Measurements from ENCODE around the gene ACP3. TPM values are rescaled to one million over a fixed set of nuclear protein-coding genes. Genes with fewer than 3 reads are reported as not detected.

Gene ACP3
- total and polyA plus RNA-seq, 2 of the 13 experiments (the other 11 are each of a cell fraction or from before 2014, with no cell fraction given), result not detected

DNA sequence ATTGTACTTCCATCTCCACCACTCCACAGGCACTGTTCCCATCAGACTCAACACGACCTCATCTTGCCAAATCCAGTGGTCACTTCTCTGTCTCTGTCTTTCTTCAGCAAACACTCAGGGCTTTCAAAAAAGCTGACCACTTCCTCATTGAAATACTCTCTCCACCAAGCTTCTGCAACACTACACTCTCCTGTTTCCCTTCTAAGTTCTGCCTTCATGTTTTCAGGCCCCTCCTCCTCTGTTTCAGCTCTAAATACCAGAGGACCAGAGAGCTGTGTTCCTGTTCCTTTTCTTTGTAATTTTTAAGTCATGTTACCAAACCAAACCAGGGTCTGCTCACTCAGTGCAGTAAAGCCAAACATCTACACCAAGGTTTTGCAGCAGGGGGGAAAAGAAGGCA, 33.8 kb upstream of the ACP3 start:
- Histone ChIP-seq H3K27ac (ENCODE audit: extremely low read length, insufficient read depth, low read length) (no peak overlapping the region), H4K20me1 (ENCODE audit: insufficient read depth, low read length) (no peaks in the 10 kb centered on the region), H3K36me3 (replicated peaks in 1 of 2; ENCODE audit: control insufficient read depth in 1 of 2, insufficient read depth in 2 of 2, low read length in 2 of 2) (no peaks in the 10 kb centered on the region), H2AFZ (ENCODE audit: low read length) (no peak overlapping the region), H3K27me3 (ENCODE audit: control insufficient read depth in 1 of 2, insufficient read depth in 2 of 2, low read length in 2 of 2) (peaks cover 0 to 3% of the 10 kb centered on the region in 2 experiments; a peak in 1 of 5 replicates), H3K4me3 (replicated peaks in 1 of 3; ENCODE audit: insufficient read depth in 1 of 3, low read depth in 2 of 3, low read length in 3 of 3) (no peak overlapping the region), H3K9me3 (ENCODE audit: low read length) (peaks cover 7% of the 10 kb centered on the region), H3K79me2 (ENCODE audit: insufficient read depth, low read length) (no peaks in the 10 kb centered on the region), H3K4me2 (ENCODE audit: low read depth, low read length) (no peak overlapping the region), H3K9ac (ENCODE audit: insufficient read depth, low read depth, low read length) (no peak overlapping the region), H3K4me1 (ENCODE audit: insufficient read depth, low read length) (peaks cover 15% of the 10 kb centered on the region)
- intact Hi-C loops (cut with micrococcal nuclease; ENCODE audit: unreplicated experiment) (no loop called here), in situ Hi-C loops (cut with HindIII; ENCODE audit: extremely low pct_ligation_motif_present, low pct_unique_long_range_greater_than_20kb) (no loop called here)
- no peak for TF ChIP-seq ZNF672 (CRISPR knock-in tag; IDR thresholded peaks at IDR 0.05)
- TF ChIP-seq PAWR (CRISPR knock-in tag; IDR thresholded peaks at IDR 0.05; ENCODE audit: borderline replicate concordance), result no peak
- TF ChIP-seq AGO1 (IDR thresholded peaks at IDR 0.05; ENCODE audit: low read depth, low read length, poor library complexity, severe bottlenecking), result no peak
- TF ChIP-seq, protein P1, sequence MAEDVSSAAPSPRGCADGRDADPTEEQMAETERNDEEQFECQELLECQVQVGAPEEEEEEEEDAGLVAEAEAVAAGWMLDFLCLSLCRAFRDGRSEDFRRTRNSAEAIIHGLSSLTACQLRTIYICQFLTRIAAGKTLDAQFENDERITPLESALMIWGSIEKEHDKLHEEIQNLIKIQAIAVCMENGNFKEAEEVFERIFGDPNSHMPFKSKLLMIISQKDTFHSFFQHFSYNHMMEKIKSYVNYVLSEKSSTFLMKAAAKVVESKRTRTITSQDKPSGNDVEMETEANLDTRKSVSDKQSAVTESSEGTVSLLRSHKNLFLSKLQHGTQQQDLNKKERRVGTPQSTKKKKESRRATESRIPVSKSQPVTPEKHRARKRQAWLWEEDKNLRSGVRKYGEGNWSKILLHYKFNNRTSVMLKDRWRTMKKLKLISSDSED (CRISPR knock-in tag; IDR thresholded peaks at IDR 0.05), result no peak
- TF ChIP-seq ZNF260 (CRISPR knock-in tag; IDR thresholded peaks at IDR 0.05; ENCODE audit: borderline replicate concordance, low read depth), result no peak
- no peak for TF ChIP-seq ZNF124 (CRISPR knock-in tag; IDR thresholded peaks at IDR 0.05)
- TF ChIP-seq, protein P2, sequence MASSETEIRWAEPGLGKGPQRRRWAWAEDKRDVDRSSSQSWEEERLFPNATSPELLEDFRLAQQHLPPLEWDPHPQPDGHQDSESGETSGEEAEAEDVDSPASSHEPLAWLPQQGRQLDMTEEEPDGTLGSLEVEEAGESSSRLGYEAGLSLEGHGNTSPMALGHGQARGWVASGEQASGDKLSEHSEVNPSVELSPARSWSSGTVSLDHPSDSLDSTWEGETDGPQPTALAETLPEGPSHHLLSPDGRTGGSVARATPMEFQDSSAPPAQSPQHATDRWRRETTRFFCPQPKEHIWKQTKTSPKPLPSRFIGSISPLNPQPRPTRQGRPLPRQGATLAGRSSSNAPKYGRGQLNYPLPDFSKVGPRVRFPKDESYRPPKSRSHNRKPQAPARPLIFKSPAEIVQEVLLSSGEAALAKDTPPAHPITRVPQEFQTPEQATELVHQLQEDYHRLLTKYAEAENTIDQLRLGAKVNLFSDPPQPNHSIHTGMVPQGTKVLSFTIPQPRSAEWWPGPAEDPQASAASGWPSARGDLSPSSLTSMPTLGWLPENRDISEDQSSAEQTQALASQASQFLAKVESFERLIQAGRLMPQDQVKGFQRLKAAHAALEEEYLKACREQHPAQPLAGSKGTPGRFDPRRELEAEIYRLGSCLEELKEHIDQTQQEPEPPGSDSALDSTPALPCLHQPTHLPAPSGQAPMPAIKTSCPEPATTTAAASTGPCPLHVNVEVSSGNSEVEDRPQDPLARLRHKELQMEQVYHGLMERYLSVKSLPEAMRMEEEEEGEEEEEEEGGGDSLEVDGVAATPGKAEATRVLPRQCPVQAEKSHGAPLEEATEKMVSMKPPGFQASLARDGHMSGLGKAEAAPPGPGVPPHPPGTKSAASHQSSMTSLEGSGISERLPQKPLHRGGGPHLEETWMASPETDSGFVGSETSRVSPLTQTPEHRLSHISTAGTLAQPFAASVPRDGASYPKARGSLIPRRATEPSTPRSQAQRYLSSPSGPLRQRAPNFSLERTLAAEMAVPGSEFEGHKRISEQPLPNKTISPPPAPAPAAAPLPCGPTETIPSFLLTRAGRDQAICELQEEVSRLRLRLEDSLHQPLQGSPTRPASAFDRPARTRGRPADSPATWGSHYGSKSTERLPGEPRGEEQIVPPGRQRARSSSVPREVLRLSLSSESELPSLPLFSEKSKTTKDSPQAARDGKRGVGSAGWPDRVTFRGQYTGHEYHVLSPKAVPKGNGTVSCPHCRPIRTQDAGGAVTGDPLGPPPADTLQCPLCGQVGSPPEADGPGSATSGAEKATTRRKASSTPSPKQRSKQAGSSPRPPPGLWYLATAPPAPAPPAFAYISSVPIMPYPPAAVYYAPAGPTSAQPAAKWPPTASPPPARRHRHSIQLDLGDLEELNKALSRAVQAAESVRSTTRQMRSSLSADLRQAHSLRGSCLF (CRISPR knock-in tag; IDR thresholded peaks at IDR 0.05; ENCODE audit: borderline replicate concordance), result no peak
- no peak for TF ChIP-seq SMAD3 (CRISPR knock-in tag; IDR thresholded peaks at IDR 0.05)
- TF ChIP-seq ZNF713 (CRISPR knock-in tag; IDR thresholded peaks at IDR 0.05), result no peak
- no peak for TF ChIP-seq ZNF589 (CRISPR knock-in tag; conservative IDR thresholded peaks at IDR 0.05)
- no peak for TF ChIP-seq ZFP41 (CRISPR knock-in tag; IDR thresholded peaks at IDR 0.05; ENCODE audit: borderline replicate concordance)
- no peak for TF ChIP-seq ZNF180 (CRISPR knock-in tag; IDR thresholded peaks at IDR 0.05; ENCODE audit: borderline replicate concordance, low read depth)
- no peak for TF ChIP-seq FOXP1 (IDR thresholded peaks at IDR 0.05)
- TF ChIP-seq FOXP1 (CRISPR knock-in tag; IDR thresholded peaks at IDR 0.05), result no peak
- no peak for TF ChIP-seq CEBPB (IDR thresholded peaks at IDR 0.05; ENCODE audit: borderline replicate concordance, low read depth, low read length)
- TF ChIP-seq, protein P3, sequence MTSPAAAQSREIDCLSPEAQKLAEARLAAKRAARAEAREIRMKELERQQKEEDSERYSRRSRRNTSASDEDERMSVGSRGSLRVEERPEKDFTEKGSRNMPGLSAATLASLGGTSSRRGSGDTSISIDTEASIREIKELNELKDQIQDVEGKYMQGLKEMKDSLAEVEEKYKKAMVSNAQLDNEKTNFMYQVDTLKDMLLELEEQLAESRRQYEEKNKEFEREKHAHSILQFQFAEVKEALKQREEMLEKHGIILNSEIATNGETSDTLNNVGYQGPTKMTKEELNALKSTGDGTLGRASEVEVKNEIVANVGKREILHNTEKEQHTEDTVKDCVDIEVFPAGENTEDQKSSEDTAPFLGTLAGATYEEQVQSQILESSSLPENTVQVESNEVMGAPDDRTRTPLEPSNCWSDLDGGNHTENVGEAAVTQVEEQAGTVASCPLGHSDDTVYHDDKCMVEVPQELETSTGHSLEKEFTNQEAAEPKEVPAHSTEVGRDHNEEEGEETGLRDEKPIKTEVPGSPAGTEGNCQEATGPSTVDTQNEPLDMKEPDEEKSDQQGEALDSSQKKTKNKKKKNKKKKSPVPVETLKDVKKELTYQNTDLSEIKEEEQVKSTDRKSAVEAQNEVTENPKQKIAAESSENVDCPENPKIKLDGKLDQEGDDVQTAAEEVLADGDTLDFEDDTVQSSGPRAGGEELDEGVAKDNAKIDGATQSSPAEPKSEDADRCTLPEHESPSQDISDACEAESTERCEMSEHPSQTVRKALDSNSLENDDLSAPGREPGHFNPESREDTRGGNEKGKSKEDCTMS (CRISPR knock-in tag; conservative IDR thresholded peaks at IDR 0.05), result no peak
- TF ChIP-seq ZNF282 (IDR thresholded peaks at IDR 0.05; ENCODE audit: partially characterized antibody), result no peak
- FAIRE-seq (no peak), DNase-seq (ENCODE audit: low spot score) (no peak), ATAC-seq (no peak)
- no TSS peak for BruUV-seq (replicated peaks)
- WGBS (ENCODE audit: low lambda C conversion rate), result 0% methylated on average over 1 of the region's 1 CpG
- CTCF ChIA-PET (ENCODE audit: low intra/inter-chr PET ratio, low total read pairs), result no interaction called here
- POLR2A ChIA-PET, result no interaction called here

All from HepG2 (cell line).